ENCODE data around the gene CEP57L1.
A peak's percentile ranks its signal among the peaks of the same experiment; 100 is the strongest.

Gene CEP57L1

DNA sequence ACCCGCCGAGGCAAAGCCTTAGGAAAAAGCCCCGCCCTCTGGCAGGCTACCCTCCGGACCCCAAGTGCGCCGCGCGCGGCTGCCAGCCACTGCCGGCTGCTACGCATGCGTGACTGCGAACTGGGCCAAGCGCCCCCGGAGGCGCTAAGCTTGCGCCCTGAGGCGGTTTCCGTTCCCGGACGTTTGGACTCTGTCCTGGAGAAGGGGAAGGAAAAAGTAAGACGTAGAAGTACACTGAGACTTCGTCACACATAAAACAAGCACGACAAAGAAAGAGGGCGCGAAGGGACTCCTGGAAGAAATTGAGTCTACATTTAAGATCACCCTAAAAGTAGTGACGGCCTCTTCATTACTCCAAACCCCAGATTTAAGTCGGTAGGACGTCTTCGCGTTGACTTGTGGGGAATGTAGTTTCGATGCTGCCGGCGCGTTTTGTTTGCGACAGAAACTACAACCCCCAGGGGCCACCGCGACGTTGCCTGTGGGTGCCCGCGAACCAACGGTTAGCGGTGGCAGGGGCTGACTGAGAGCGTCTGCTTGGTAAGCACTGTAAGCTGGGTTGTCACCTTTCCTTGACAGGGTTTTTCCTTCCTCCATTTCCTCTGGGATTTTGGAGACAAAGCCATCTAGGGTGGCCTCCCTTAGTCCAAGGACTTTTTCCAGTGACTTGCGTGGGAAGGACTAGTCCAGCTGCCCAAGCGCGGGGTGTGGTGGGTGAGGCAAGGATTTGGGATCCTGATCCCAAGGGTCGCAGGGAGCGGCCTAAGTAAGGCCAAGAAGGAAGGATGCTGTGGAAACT is at the start of gene CEP57L1:
TSS of gene CEP57L1 (plus strand) at position 472 of the 799 bp plus-strand sequence. CDS start 49,715 bp downstream, outside the sequence.
- peak; percentile 74 to 93 for DNase-seq

DNA sequence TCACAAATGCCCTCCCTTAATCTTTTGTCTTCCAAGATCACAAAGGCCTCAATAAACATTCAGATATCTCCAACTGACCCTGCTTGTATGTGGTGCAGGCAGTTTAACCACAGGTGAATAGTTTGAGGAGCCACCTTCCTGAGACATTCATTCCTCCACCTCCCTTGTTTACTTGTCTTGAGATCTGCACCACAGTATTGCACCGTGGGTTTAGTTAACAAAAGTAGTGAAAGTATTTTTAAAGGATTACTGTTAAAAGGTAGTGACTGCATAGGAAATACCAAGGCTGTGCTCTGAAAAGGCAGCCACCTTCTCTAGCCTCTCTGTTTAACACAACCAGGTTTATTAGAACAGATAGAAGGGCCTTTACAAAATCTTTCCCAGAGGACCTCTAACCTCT is 47.1 kb upstream of the CEP57L1 start:
- DNase-seq: no peak

DNA sequence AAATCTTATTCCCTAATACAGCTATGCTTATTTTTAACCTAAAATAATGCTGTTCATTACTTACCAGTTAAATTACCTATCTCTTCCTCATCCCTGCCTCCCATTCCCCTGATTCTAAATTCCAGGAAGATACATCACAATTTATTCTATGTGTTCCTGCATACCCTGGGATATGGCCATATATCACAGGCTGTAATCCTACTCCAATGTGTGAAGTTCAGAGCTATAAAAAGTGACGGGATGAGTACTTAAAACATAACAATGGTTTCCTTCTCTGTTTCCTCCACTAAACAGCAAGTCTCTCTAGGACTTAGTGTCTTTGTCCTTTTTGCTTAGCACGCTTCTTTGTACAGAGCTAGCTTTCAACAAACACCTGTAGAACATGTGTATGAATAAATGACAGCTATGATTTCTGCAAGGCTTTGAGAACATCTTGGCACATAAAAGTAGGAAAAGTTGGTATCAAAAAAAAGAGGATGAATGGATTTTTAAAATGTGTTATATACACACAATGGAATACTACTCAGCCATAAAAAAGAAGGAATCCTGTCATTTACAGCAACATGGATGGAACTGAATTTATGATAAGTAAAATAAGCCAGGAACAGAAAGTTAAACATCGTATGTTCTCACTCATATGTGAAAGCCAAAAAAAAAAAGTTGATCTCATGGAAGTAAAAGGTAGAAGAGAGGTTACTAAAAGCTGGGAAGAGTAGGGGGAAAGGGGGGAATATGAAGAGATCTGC is 46.5 kb upstream of the CEP57L1 start:
- no peak for DNase-seq

DNA sequence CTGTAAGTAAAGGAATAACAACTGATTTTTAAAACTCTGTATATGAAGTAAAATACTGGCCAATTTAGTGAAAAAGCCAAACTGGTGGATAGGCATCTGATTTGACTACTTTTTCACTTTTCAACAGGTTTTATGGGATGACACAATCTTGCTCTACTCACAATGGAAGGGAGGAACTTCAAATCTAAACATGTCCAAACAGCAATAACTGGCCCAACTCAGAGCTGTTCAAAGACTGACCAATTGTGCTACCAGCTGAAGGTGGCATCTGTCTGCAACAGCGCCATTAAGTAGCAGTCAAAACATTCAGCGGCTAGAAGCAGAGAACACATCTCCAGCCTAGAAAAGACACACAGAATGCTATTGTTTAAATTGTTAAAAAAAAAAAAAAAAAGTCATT is 45.3 kb upstream of the CEP57L1 start:
- no peak for DNase-seq

DNA sequence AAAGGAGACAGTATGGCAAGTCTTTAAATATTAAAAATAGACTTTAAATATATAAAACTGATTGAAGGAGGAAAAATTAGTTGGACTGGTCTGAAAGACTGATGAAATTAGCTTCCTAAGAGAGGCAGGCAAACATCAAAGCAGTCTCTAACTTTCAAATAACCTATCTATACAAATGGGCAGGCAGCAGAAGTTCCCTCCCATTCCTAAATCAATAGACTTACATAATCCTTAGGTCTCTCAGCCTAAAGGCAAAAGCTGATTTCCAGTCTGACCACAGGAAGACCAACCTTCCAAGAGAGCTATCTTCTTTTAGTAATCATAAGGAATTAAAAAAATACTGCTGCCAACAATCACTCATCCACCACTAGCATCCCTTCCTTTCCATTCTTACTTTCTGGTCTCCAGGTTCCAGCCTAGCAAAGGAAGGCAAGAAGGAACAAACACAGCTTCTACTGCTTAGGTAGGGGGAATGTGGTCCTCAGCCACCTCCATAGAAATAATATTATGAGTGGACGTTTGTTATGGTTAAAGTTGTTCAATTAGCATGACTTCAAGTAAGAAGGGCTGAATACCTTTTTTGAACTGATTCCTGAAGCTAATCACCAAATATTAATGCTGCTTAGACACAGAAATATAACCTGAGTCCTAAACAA is 44.7 kb upstream of the CEP57L1 start:
- DNase-seq: no peak

DNA sequence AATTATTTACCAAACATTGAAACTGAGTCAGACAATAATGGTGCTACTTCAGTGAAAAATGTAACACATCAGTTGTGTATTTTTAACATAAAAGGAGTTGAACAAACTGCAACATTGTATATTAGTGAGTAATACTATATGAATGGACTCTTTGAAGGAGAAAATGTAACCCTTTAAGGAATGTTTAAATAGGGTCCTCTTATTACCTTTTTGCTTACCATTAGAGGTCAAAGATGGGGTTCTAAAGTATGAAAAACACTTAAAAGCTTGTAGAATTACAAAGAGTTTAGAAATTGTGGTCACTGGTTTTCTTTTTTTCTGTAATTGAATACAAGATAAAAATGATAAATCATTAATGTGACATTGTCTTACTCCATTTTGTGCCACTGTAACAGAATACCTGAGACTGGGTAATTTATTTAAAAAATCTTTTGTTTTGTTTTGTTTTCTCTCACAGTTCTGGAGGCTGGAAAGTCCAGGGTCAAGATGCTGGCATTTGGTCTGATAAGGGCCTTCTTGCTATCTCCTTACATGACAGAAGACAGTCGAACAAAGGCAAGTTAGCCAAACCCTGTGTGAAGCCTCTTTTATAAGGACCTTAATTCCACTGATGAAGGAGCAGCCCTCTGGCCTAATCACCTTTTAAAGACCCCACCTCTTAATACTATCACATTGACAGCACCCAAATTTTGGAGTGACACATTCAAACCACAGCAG is 43.8 kb upstream of the CEP57L1 start:
- no peak for DNase-seq

DNA sequence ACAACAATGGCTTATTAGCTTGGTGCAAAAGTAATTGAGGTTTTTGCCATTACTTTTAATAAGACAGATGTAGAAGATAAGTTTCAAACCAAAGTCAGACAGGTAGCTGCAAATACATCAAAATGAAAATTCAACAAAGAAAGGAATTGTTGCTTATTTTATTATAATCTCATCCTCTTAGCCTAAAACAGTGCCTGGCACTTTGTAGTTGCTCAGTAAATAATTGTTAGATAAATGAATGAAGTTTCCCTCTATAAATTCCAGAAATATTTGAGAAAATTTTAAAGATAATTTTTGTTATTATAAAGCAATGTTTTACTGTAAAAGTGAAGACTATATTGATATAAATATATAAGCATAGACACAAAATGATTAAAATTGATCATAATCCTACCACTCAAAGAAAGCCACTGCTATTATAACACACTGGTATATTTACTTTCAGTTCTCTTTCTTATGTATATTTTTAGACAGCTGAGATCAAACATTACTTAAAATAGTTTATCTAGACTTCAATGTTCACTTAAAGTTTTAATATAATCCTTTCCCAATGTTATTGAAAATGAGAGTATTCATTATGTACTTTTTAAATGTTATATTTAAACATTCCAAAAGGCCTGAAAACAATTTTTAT is 43.2 kb upstream of the CEP57L1 start:
- DNase-seq: no peak

DNA sequence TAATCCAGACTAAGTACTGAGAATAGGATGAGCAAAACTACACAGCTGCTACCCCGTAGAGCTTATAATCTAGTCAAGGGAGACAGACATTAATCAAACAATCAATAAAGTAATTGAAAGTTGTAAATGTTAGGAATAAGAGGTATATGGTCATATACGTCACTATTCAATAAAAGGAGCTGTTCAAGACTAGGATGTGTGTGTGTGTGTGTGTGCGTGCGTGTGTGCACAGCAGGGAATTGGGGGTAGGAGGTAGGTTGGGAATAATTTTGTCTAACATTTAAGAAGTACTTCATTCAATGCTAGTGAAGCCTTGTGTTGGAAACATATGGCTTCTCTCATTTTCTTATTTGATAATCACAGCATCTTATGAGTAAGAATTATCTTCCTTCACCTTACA is 42.5 kb upstream of the CEP57L1 start:
- DNase-seq: no peak

DNA sequence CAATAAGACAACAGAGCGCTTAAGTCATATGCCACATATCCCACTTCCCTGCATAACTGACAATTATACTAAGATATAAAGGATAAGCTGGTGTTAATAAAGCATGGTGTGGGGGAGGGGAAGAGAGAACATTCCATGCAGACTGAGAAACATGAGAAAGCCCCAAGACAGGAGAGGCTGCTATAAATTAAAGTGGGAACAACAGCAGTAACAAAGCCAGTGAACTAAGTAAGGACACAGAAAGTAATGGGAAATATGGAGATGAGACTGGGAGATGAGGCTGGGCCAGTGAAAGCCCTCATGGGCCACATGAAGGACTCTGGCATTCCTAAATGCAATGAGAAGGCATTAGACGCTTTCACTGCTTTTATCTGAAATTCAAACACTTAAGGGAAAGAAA is 42.0 kb upstream of the CEP57L1 start:
- no peak for DNase-seq

DNA sequence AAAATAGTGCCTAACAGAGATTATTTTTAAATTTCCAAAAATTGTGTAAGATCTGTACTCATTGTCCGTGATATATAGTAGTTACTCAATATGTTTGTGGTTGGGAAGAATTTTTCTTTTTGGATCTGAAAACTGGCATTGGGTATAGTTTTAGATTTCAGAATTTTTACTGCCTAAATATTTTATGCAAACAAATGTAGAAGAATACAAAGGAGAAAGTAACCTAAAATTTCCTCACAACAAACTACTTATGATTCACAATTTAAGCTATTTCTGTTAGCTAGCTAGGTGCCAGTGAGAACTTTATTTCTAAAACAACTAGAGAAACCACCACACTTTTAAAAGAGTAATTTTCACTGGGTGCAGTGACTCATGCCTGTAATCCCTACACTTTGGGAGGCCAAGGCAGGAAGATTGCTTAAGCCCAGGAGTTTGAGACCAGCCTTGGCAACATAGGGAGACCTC is 39.5 kb upstream of the CEP57L1 start:
- DNase-seq: no peak

DNA sequence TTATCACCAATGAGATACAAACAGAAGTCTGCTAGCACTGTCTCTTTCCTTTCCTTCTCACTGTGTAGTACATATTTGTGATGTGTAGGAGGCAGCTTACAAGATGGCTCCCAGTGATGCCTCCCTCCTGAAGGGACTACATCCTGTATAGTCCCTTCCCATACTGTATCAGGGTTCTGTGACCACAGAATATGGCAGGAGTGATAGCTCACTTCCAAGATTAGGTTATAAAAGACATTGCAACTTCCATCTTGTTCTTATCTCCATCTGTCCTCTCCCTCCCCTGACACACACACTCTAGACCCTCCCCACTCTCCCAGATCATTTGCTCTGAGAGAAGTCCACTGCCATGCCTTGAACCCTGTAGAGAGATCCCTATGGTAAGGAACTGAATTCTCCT is 38.6 kb upstream of the CEP57L1 start:
- DNase-seq: no peak

DNA sequence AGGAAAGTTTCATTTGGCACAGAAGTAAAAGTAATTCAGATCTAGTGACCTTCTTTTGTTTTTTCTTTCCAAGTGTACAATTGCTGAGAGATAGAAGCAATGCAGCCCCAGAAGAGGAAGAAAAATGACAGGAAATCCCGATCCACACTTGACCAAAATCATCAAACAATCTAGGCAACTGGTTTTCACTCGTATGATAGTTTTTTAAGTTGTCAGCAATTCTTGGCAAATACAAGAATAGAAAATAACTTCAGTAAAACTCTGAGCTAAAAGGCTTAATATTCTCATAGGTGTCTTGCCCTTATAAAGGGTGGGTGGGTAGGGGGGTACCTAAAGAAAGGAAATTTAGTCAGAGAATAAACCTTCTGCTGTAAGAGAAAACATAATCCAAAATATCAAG is 36.7 kb upstream of the CEP57L1 start:
- no peak for DNase-seq

DNA sequence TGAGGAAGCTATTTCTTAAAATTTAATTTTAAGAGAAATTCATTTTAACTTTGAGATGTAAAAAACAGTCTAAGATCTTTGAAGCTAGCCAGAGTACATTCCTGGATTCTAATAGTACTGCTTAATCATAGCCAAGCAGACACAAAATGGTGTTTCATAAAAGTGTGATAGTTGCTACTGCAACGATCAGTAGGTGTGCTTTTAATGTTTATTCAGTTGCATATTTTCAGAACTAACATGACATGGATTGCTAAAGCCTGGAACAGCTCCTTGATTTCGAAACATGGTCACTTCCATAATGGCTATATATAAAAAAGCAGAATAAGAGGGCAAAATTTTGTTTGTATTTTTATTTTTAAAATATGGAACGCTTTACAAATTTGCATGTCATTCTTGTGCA is 36.2 kb upstream of the CEP57L1 start:
- no peak for DNase-seq

DNA sequence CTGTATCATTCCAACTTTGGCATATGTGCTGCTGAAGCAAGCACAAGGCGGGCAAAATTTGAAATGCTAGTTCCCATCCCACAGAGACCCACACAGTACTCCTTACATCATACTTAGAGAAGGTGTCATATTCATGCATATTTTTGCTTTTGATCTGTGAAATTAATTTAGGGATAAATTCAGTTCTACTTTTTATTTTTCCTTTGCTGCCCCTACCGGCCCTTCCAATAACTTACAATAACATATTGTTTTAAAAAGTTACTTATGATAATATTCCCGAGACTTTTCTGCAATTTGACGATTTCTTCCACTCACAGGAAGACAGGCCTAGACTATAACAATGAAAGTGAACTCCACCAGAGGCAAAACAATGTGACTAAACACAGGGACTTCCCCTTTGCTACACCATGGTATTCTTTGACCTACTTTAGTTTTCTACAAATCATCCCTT is 35.7 kb upstream of the CEP57L1 start:
- DNase-seq: no peak

DNA sequence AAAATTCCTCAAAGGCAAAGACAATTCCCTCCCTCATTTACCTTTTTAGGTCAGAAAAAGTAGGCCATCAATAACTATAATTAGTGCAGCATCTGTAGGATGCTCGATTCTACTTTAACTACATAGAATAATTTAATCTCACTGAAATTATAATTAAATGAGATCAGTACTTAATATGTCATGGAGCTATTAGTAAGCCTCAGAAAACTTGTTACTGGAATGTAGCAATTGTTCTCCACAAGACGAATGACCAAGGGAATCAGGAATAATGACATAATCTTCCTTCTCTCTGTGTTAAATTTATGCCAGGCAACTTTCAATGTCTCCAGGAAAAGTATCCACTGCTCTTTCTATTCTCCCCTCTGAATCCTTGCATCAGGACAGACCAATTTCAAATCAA is 34.7 kb upstream of the CEP57L1 start:
- no peak for DNase-seq

DNA sequence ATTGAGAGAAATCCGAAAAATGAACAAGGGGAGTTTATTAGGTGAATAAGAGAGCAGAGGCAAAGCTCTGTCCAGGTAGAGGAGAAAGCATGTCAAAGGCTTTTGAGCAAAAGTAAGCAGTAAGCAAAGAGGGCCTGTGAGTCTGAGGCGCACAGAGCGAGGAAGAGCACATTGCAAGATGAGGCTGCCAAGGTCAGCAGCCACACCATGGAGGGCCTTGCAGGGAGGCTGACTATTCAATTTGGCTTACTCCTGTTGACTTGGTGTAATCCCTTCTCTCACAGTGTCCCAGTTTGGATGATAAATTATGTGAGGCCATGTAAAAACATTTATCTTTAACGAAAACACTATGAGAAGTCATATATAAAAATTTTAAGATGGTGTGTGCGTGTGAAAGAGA is 33.1 kb upstream of the CEP57L1 start:
- DNase-seq: no peak

DNA sequence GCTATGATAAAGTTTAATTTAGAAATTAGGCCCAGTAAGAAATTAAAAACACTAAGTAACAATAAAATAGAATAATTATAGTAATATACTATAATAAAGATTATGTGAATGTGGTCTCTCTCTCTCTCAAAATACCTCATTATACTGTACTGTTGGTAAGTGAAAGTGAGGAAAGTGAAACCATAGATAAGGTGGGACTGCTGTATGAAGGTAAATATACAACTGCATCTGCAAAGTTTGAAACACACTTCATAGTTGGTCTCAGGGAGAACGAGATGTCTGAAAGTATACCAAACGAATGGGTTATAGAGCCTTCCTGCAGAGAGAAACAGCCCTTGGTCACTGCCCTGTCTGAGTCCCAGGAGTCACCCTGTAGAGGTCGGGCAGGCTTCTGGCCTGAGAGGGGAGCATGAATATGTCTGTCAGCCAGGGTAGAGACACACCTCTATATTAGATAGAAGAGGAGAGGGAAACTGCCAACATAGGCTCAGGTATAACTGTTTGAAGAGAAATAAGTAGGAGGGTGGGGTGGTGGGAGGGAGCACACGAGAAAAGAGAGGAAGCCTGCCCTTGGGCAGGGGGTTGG is 32.4 kb upstream of the CEP57L1 start:
- DNase-seq: no peak

DNA sequence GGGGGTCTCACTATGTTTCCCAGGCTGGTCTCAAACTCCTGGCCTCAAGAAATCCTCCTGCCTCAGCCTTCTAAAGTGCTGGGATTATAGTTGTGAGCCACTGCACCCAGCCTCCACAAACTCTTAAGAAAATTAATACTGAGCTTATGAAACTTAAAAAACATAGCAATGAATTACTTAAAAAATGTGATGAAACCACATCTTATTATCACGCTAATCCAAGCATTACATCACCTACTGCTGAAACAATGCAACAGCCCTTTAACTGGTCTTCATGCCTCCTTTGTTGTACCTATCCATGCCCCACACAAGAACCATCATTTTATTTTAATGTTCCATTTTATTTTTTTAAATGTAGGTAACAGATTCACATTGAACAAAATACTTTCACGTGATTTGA is 25.6 kb upstream of the CEP57L1 start:
- DNase-seq: no peak

DNA sequence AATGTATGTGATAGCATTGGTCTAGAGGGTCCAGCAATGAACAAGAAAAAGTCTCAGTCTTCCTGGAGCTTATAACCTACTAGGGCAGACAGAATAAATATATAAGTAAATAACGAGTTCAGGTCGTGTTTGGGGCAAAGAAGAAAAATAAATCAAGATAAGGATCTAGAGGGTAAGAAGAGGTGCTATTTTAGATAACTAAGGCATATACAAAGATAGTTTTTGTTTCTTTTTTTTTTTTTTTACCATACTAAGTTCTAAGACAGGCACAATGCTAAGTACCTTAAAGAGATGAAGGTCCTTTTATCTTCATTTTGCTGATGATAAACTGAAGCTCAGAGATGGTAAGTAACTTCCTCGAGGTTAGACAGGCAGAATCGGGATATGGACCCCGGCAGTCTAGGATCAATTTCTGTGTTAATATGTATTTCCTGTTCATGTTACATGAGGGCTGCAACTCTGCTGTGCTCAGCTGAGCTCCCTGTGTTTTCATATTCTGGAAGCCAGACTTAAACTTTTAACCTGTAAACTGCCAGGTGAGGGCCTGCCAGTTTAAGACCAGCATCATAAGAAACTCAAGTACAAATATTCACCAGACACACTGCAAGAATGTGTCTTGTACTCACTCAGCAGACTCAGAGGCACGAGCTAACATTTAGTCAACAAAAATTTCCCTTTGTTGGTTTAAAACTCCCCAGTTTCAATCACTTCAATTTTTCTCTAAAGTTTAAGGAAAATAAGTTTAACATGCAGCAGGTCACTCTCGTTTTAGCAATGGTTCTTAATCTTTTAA is 24.0 kb upstream of the CEP57L1 start:
- DNase-seq: no peak

DNA sequence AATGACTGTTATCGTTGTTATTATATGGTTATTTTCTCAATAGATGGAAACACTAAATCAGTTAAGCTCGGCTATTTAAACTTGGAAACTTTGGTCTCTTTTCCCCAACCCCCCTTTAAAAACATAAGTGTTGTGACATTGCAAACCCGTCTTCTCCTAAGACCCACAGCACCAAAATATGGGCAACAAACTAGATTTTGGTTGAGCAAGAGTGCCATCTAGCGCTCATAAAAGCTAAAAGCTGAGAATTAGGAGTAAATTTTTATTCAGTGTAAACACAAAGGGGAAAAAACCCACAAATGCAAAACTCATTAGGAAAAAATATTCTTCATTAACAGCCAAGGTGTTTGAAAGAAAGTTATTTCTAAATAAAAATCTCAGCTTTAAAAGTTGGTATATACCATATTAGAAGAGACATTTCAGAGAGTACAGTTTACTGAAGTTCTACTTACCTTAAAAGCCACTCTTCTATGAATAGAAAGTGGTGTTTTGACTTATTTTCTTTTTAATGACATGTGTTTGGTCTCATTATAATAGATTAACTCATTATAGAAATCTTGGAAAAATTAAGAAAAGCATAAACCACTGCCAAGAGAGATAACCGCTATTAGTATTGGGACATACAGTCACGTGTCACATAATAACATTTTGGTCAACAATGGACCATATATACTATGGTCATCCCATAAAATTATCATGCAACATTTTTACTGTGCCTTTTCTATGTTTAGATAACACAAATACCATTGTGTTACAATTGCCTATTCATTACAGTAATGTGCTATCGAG is 21.8 kb upstream of the CEP57L1 start:
- DNase-seq: peak in 1 of 2 experiments; percentile 55

DNA sequence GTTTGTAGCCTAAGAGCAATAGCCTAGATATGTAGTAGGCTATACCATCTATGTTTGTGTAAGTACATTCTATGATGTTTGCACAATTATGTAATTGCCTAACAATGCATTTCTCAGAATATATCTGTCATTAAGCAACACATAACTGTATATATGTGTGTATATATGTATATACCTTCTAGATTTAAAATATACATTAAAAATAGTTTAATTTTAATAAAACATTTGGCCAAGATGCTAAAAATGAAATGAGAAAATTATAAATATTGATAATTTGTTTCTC is 21.2 kb upstream of the CEP57L1 start:
- no peak for DNase-seq
